K562 (cell line): Measurements from ENCODE around the gene HS3ST5.

Experiments used
- EZH2 ChIP-seq: IDR thresholded peaks from 2 replicates; pipeline ENCODE4 v1.6.1; 2012; ENCODE audit warnings: low read depth, mild to moderate bottlenecking, inconsistent platforms, low read length, borderline replicate concordance
- GABPA ChIP-seq: fragments of 200-800 bp; sonication (Bioruptor generic); conservative IDR thresholded peaks from 2 replicates; pipeline ENCODE4 v1.6.1; 2016; ENCODE audit warnings: low read depth, missing genetic modification characterization, missing compliant biosample characterization
- JUN ChIP-seq, 2 experiments: sonication (generic) in 1 of 2; formaldehyde crosslinking in 1 of 2; IDR thresholded peaks; 2 replicates each; pipeline versions ENCODE4 v1.6.1 to v1.8.0; 2012 to 2022; ENCODE audit warnings: borderline replicate concordance in 2 of 2, mild to moderate bottlenecking in 2 of 2, improper control_type of control experiment in 1 of 2, low read depth in 1 of 2, low read length in 1 of 2, missing genetic modification reagents in 1 of 2
- NR3C1 ChIP-seq: sonication (generic); formaldehyde crosslinking; IDR thresholded peaks from 2 replicates; pipeline ENCODE4 v1.8.1; 2022; ENCODE audit warnings: missing genetic modification reagents
- RAD51 ChIP-seq: fragments of 450-650 bp; IDR thresholded peaks from 2 replicates; pipeline ENCODE4 v1.7.1; 2016; ENCODE audit warnings: low read depth, mild to moderate bottlenecking, borderline replicate concordance
- ZNF766 ChIP-seq: fragments of 200-800 bp; sonication (Bioruptor generic); conservative IDR thresholded peaks from 2 replicates; pipeline ENCODE4 v1.6.1; 2016; ENCODE audit warnings: missing genetic modification characterization, missing compliant biosample characterization
- TF ChIP-seq, protein P1 (sequence below): fragments of 450-650 bp; IDR thresholded peaks from 2 replicates; pipeline ENCODE4 v1.6.1; 2017; ENCODE audit warnings: mild to moderate bottlenecking, moderate library complexity
- TF ChIP-seq, protein P2 (sequence below): sonication (generic); formaldehyde crosslinking; IDR thresholded peaks from 2 replicates; pipeline ENCODE4 v1.4.0; 2020; ENCODE audit warnings: mild to moderate bottlenecking, missing genetic modification reagents
- TF ChIP-seq, protein P3 (sequence below), 3 experiments: IDR thresholded peaks in 2 of 3; conservative IDR thresholded peaks in 1 of 3; 2 replicates each; pipeline ENCODE4 v1.5.1; 2011 to 2012; ENCODE audit warnings: low read length in 3 of 3, mild to moderate bottlenecking in 3 of 3, control low read depth in 2 of 3, improper control_type of control experiment in 1 of 3, inconsistent platforms in 1 of 3, low read depth in 1 of 3, mixed read lengths in 1 of 3, moderate library complexity in 1 of 3; ENCODE audit not compliant: insufficient read depth in 2 of 3

DNA sequence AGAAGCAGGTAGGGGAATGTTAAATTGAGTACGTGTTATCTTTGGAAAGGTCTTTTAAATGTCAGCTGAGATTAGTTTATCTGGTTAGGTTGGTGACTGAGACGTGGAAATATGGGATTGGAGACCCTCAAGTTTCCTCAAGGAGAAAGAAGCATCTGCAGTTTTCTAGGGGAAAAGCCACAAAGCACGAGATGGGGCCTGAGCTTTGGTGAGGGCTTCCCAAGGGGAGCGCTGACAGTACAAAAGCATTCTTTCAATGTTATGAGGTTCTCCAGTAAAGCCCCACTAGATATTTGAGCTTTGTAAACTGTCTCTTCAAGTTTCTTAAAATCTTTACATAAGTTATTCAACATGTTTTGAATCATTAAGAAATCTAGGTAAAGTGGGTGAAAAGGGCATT, 19.6 kb upstream of the HS3ST5 start:
- no peak for TF ChIP-seq ZNF766 (CRISPR knock-in tag)
- TF ChIP-seq EZH2: no peak
- no peak for TF ChIP-seq RAD51
- TF ChIP-seq, protein P1, sequence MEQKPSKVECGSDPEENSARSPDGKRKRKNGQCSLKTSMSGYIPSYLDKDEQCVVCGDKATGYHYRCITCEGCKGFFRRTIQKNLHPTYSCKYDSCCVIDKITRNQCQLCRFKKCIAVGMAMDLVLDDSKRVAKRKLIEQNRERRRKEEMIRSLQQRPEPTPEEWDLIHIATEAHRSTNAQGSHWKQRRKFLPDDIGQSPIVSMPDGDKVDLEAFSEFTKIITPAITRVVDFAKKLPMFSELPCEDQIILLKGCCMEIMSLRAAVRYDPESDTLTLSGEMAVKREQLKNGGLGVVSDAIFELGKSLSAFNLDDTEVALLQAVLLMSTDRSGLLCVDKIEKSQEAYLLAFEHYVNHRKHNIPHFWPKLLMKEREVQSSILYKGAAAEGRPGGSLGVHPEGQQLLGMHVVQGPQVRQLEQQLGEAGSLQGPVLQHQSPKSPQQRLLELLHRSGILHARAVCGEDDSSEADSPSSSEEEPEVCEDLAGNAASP: no peak
- TF ChIP-seq, protein P2, sequence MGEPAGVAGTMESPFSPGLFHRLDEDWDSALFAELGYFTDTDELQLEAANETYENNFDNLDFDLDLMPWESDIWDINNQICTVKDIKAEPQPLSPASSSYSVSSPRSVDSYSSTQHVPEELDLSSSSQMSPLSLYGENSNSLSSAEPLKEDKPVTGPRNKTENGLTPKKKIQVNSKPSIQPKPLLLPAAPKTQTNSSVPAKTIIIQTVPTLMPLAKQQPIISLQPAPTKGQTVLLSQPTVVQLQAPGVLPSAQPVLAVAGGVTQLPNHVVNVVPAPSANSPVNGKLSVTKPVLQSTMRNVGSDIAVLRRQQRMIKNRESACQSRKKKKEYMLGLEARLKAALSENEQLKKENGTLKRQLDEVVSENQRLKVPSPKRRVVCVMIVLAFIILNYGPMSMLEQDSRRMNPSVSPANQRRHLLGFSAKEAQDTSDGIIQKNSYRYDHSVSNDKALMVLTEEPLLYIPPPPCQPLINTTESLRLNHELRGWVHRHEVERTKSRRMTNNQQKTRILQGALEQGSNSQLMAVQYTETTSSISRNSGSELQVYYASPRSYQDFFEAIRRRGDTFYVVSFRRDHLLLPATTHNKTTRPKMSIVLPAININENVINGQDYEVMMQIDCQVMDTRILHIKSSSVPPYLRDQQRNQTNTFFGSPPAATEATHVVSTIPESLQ (CRISPR knock-in tag): no peak
- TF ChIP-seq JUN (IDR thresholded peaks at IDR 0.05; ENCODE audit: borderline replicate concordance, low read depth, low read length): no peak
- TF ChIP-seq JUN (CRISPR knock-in tag; IDR thresholded peaks at IDR 0.05; ENCODE audit: borderline replicate concordance): no peak
- no peak for TF ChIP-seq GABPA
- no peak for TF ChIP-seq NR3C1 (CRISPR knock-in tag)
- TF ChIP-seq, protein P3, sequence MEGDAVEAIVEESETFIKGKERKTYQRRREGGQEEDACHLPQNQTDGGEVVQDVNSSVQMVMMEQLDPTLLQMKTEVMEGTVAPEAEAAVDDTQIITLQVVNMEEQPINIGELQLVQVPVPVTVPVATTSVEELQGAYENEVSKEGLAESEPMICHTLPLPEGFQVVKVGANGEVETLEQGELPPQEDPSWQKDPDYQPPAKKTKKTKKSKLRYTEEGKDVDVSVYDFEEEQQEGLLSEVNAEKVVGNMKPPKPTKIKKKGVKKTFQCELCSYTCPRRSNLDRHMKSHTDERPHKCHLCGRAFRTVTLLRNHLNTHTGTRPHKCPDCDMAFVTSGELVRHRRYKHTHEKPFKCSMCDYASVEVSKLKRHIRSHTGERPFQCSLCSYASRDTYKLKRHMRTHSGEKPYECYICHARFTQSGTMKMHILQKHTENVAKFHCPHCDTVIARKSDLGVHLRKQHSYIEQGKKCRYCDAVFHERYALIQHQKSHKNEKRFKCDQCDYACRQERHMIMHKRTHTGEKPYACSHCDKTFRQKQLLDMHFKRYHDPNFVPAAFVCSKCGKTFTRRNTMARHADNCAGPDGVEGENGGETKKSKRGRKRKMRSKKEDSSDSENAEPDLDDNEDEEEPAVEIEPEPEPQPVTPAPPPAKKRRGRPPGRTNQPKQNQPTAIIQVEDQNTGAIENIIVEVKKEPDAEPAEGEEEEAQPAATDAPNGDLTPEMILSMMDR (IDR thresholded peaks at IDR 0.05 in 2 of 3, conservative IDR thresholded peaks at IDR 0.05 in 1 of 3; ENCODE audit: insufficient read depth in 2 of 3, low read depth in 1 of 3, low read length in 3 of 3): no peak
